Smooth muscle cell (in vitro differentiated cells): ENCODE data around the gene CPNE6. TPM values are rescaled to one million over a fixed set of nuclear protein-coding genes. Genes with fewer than 3 reads are reported as not detected.

Experiments used
- DNase-seq: peaks from one replicate; lab custom pipeline; 2025; ENCODE audit not compliant: unreplicated experiment; lab: John Stamatoyannopoulos, UW
- H2AFZ ChIP-seq: fragments of 200-600 bp; sonication (generic); 2 replicates; pipeline ENCODE4 v1.6.0; 2016; ENCODE audit warnings: antibody characterized with exemption, low read depth, mild to moderate bottlenecking
- H3F3A ChIP-seq: fragments of 200-600 bp; sonication (generic); 2 replicates; pipeline ENCODE4 v1.6.0; 2017; ENCODE audit warnings: antibody characterized with exemption, low read depth
- H3K27ac ChIP-seq: fragments of 200-600 bp; sonication (generic); 2 replicates; pipeline ENCODE4 v1.5.1; 2016; ENCODE audit warnings: low read depth, mild to moderate bottlenecking
- H3K27me3 ChIP-seq: fragments of 200-600 bp; sonication (generic); 2 replicates; pipeline ENCODE4 v1.6.1; 2016; ENCODE audit warnings: low read depth, mild to moderate bottlenecking
- H3K36me3 ChIP-seq: fragments of 200-600 bp; sonication (generic); 2 replicates; pipeline ENCODE4 v1.5.1; 2016; ENCODE audit warnings: low read depth
- H3K4me1 ChIP-seq: fragments of 200-600 bp; sonication (generic); 2 replicates; pipeline ENCODE4 v1.5.1; 2016; ENCODE audit warnings: low read depth
- H3K4me2 ChIP-seq: fragments of 200-600 bp; sonication (generic); 2 replicates; pipeline ENCODE4 v1.6.0; 2016; ENCODE audit warnings: mild to moderate bottlenecking
- H3K4me3 ChIP-seq: fragments of 200-600 bp; sonication (generic); 2 replicates; pipeline ENCODE4 v1.5.1; 2016; ENCODE audit warnings: mild to moderate bottlenecking
- H3K79me2 ChIP-seq: fragments of 200-600 bp; sonication (generic); 2 replicates; pipeline ENCODE4 v1.6.0; 2016; ENCODE audit warnings: low read depth, mild to moderate bottlenecking
- H3K9ac ChIP-seq: fragments of 200-600 bp; sonication (generic); 2 replicates; pipeline ENCODE4 v1.6.0; 2016; ENCODE audit warnings: low read depth
- H3K9me3 ChIP-seq: fragments of 200-600 bp; sonication (generic); replicated peaks from 2 replicates; pipeline ENCODE4 v1.5.1; 2016; ENCODE audit warnings: low read depth
- H4K20me1 ChIP-seq: fragments of 200-600 bp; sonication (generic); 2 replicates; pipeline ENCODE4 v1.6.0; 2016; ENCODE audit warnings: low read depth
- CTCF ChIP-seq: fragments of 200-600 bp; sonication (generic); IDR thresholded peaks from 2 replicates; pipeline ENCODE4 v1.5.1; 2017; ENCODE audit warnings: borderline replicate concordance, mild to moderate bottlenecking, antibody characterized with exemption; ENCODE audit not compliant: insufficient read depth, poor library complexity, severe bottlenecking
- WGBS: methylation state at CpG from one replicate; pipeline ENCODE4 v1.1.7; 2016; ENCODE audit warnings: low lambda C conversion rate; 5-methylcytosine and 5-hydroxymethylcytosine counted together
- polyA plus RNA-seq: library from polyadenylated mRNA; unstranded; fragments of >200 nt; fragmentation: Nextera tagmentation; extraction: Ambion mirVana; gene quantifications from 2 replicates; pipeline ENCODE4 v1.2.1, GENCODE V29; 2016
- total RNA-seq: library from RNA; depleted of rRNA; stranded (reverse); fragments of >200 nt; gene quantifications from 2 replicates; pipeline ENCODE4 v1.2.3, GENCODE V29; 2014

Gene CPNE6
- total and polyA plus RNA-seq, 2 experiments from 2014 or later = not detected

GRCh38 chr14:24117179-24117578 lies 45.8 kb downstream of the CPNE6 start:
- no peak overlapping the region for H3K4me2 ChIP-seq
- peaks cover 12% of the 10 kb centered on the region for H3K4me1 ChIP-seq
- no peak overlapping the region for H3K4me3 ChIP-seq
- no peaks in the 10 kb centered on the region for H4K20me1 ChIP-seq
- H3K9ac ChIP-seq = no peak overlapping the region
- 95% methylated on average over 6 of the region's 6 CpGs for WGBS
- no peak for DNase-seq
- TF ChIP-seq CTCF = no peak
- H3F3A ChIP-seq = no peaks in the 10 kb centered on the region
- H3K27ac ChIP-seq = no peak overlapping the region
- H3K27me3 ChIP-seq = no peaks in the 10 kb centered on the region
- peaks cover 11% of the 10 kb centered on the region for H3K79me2 ChIP-seq
- no peaks in the 10 kb centered on the region for H3K9me3 ChIP-seq
- H2AFZ ChIP-seq = no peak overlapping the region
- H3K36me3 ChIP-seq = peaks cover 4% of the 10 kb centered on the region

DNA sequence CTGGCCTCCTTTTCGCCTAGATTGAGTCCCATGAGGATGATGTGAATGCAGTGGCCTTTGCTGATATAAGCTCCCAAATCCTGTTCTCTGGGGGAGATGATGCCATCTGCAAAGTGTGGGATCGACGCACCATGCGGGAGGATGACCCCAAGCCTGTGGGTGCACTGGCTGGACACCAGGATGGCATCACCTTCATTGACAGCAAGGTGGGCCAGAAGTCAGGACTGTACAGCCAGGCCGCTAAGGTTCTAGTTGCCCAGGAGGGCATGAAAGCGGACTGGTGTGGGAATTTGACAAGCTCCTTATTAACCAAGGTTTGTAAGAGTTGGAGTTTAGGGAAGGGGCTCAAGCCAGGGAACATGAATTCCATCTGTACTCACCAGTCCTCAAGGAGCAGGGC lies 48.3 kb downstream of the CPNE6 start:
- Histone ChIP-seq H3K9me3 (no peaks in the 10 kb centered on the region), H3F3A (no peaks in the 10 kb centered on the region), H3K27me3 (no peaks in the 10 kb centered on the region), H3K4me2 (no peak overlapping the region), H3K36me3 (peaks cover 4% of the 10 kb centered on the region), H2AFZ (no peak overlapping the region), H4K20me1 (no peaks in the 10 kb centered on the region), H3K4me3 (no peak overlapping the region), H3K9ac (no peak overlapping the region), H3K79me2 (peaks cover 11% of the 10 kb centered on the region), H3K27ac (no peak overlapping the region), H3K4me1 (peaks cover 9% of the 10 kb centered on the region)
- 98% methylated on average over 6 of the region's 6 CpGs for WGBS
- TF ChIP-seq CTCF = no peak
- DNase-seq = no peak

- over 99% methylated on average over 8 of the region's 8 CpGs for WGBS
Measured at GRCh38 chr14:24121210-24121609, 49.8 kb downstream of the CPNE6 start.

More at GRCh38 chr14:24121210-24121609, 49.8 kb downstream of the CPNE6 start:
- Histone ChIP-seq H3F3A (no peaks in the 10 kb centered on the region), H3K9ac (no peak overlapping the region), H3K4me1 (peaks cover 3% of the 10 kb centered on the region), H4K20me1 (no peaks in the 10 kb centered on the region), H3K27me3 (no peaks in the 10 kb centered on the region), H3K9me3 (no peaks in the 10 kb centered on the region), H3K79me2 (peaks cover 5% of the 10 kb centered on the region), H3K27ac (no peak overlapping the region), H3K36me3 (peaks cover 4% of the 10 kb centered on the region), H3K4me2 (no peak overlapping the region), H3K4me3 (no peak overlapping the region), H2AFZ (no peak overlapping the region)
- no peak for TF ChIP-seq CTCF
- DNase-seq = no peak
